K562 (cell line): ENCODE measurements around the gene FCSK. TPM values are rescaled to one million over a fixed set of nuclear protein-coding genes. Genes with fewer than 3 reads are reported as not detected.

Source experiments
- BRF2 ChIP-seq: IDR thresholded peaks from 3 replicates; pipeline ENCODE4 v1.6.1; 2011; ENCODE audit warnings: borderline replicate concordance, mild to moderate bottlenecking; ENCODE audit not compliant: insufficient read length, insufficient read depth
- CBFB ChIP-seq: sonication (generic); formaldehyde crosslinking; IDR thresholded peaks from 2 replicates; pipeline ENCODE4 v1.4.0; 2020; ENCODE audit warnings: mild to moderate bottlenecking, missing genetic modification reagents
- CHD2 ChIP-seq: IDR thresholded peaks from 2 replicates; pipeline ENCODE4 v1.6.1; 2011; ENCODE audit warnings: low read depth, low read length
- FIP1L1 ChIP-seq: fragments of 200-400 bp; formaldehyde crosslinking; IDR thresholded peaks from 2 replicates; pipeline ENCODE4 v1.6.1; 2018; ENCODE audit warnings: mild to moderate bottlenecking, low read depth, low read length; ENCODE audit not compliant: poor library complexity, severe bottlenecking
- GTF3C2 ChIP-seq: IDR thresholded peaks from 3 replicates; pipeline ENCODE4 v1.6.1; 2011; ENCODE audit warnings: borderline replicate concordance, mild to moderate bottlenecking, moderate library complexity; ENCODE audit not compliant: insufficient read length; ENCODE audit errors: extremely low read depth
- HINFP ChIP-seq: fragments of 450-650 bp; conservative IDR thresholded peaks from 2 replicates; pipeline ENCODE4 v1.6.1; 2016; ENCODE audit warnings: missing genetic modification characterization, low read depth, mild to moderate bottlenecking, control low read depth, missing compliant biosample characterization
- HMG20A ChIP-seq: fragments of 450-650 bp; formaldehyde crosslinking; conservative IDR thresholded peaks from 2 replicates; pipeline ENCODE4 v1.4.0; 2020; ENCODE audit warnings: mild to moderate bottlenecking, mixed read lengths
- JUND ChIP-seq, 2 experiments: IDR thresholded peaks; 2 replicates in 1 of 2; 3 replicates in 1 of 2; pipeline ENCODE4 v1.6.1; 2011; ENCODE audit warnings: borderline replicate concordance in 2 of 2, low read depth in 2 of 2, low read length in 2 of 2, improper control_type of control experiment in 1 of 2, missing biosample characterization in 1 of 2, missing genetic modification characterization in 1 of 2, missing genetic modification reagents in 1 of 2
- MAX ChIP-seq: sonication (generic); formaldehyde crosslinking; IDR thresholded peaks from 2 replicates; pipeline ENCODE4 v1.9.0; 2022; ENCODE audit warnings: mild to moderate bottlenecking, missing genetic modification reagents
- SFPQ ChIP-seq: fragments of 200-400 bp; formaldehyde crosslinking; IDR thresholded peaks from 2 replicates; pipeline ENCODE4 v1.6.1; 2017; ENCODE audit warnings: mild to moderate bottlenecking, low read depth, low read length, moderate library complexity
- STAG1 ChIP-seq: sonication (generic); formaldehyde crosslinking; IDR thresholded peaks from 2 replicates; pipeline ENCODE4 v1.5.0; 2020; ENCODE audit warnings: missing genetic modification reagents, borderline replicate concordance
- TGIF2 ChIP-seq: sonication (generic); formaldehyde crosslinking; IDR thresholded peaks from 2 replicates; pipeline ENCODE4 v1.8.1; 2022; ENCODE audit warnings: mild to moderate bottlenecking, missing genetic modification reagents, moderate library complexity
- ZBTB8A ChIP-seq: fragments of 450-650 bp; IDR thresholded peaks from 2 replicates; pipeline ENCODE4 v1.6.1; 2018; ENCODE audit warnings: mild to moderate bottlenecking, moderate library complexity; ENCODE audit not compliant: partially characterized antibody
- ZKSCAN3 ChIP-seq: fragments of 250-450 bp; sonication (Bioruptor Pico); IDR thresholded peaks from 2 replicates; pipeline ENCODE4 v1.4.0; 2020
- ZNF184 ChIP-seq: sonication (generic); formaldehyde crosslinking; IDR thresholded peaks from 2 replicates; pipeline ENCODE4 v1.5.0; 2020; ENCODE audit warnings: missing genetic modification reagents
- ZNF766 ChIP-seq: fragments of 200-800 bp; sonication (Bioruptor generic); conservative IDR thresholded peaks from 2 replicates; pipeline ENCODE4 v1.6.1; 2016; ENCODE audit warnings: missing genetic modification characterization, missing compliant biosample characterization
- polyA plus RNA-seq, 8 experiments: library from polyadenylated mRNA; depleted of rRNA in 4 of 8; stranded (reverse) in 5 of 8; unstranded in 3 of 8; fragments of >200 nt; fragmentation: Nextera tagmentation in 2 of 8; fragmentation: Illumina TruSeq in 1 of 8; extraction: Ambion mirVana in 2 of 8; extraction: Trizol in 1 of 8; gene quantifications; 2 replicates each; pipeline versions ENCODE4 v1.2.1 to v1.2.3, GENCODE V29; 2011 to 2014; ENCODE audit warnings: inconsistent platforms in 1 of 8, missing spikeins in 1 of 8
- total RNA-seq, 7 experiments: library from RNA; depleted of rRNA in 6 of 7; stranded (reverse); fragments of >200 nt in 6 of 7; fragmentation: Illumina TruSeq in 2 of 7; extraction: Trizol in 2 of 7; gene quantifications; 2 replicates each; pipeline versions ENCODE4 v1.2.1 to v1.2.3, GENCODE V29; 2011 to 2021; ENCODE audit warnings: low replicate concordance in 1 of 7

FCSK gene
- total and polyA plus RNA-seq, 9 of the 15 experiments (the other 6 are each of a cell fraction or from before 2014, with no cell fraction given) = 0.92 to 18.6 (median 8.3) TPM

GRCh38 chr16:70438969-70439862 is 15.2 kb upstream of the FCSK start, which contains the start of gene ST3GAL2 (continued):
- TF ChIP-seq HINFP (tag) (peak; percentile 80), CBFB (no peak), CHD2 (peak; percentile 26; the same call in 1 of the 2 replicates), JUND (IDR thresholded peaks at IDR 0.05; ENCODE audit: borderline replicate concordance, low read depth, low read length) (peak; percentile 57; the same call in 1 of the 2 replicates), JUND (tag; IDR thresholded peaks at IDR 0.05; ENCODE audit: borderline replicate concordance, low read depth, low read length) (no peak; the same call in 2 of the 3 replicates), GTF3C2 (no peak), BRF2 (no peak), TGIF2 (CRISPR knock-in tag) (no peak), ZNF766 (peak; percentile 99), FIP1L1 (peak; percentile 44), HMG20A (CRISPR knock-in tag) (no peak), SFPQ (no peak), ZNF184 (CRISPR knock-in tag) (no peak), STAG1 (CRISPR knock-in tag) (no peak), ZBTB8A (no peak), ZKSCAN3 (CRISPR knock-in tag) (no peak), MAX (0 out of 2 replicates have a peak, but pooled peaks have one; percentile 41)
